GM21515 (cell line): Measurements from ENCODE around the gene EIF5B.
"Not testable (repeated sequence)": the region's sequence is repeated elsewhere in the genome, so short reads cannot be mapped to it uniquely, and the experiment has no call there.

ENCODE experiments used
- ATAC-seq: cut with Tn5 transposase; IDR thresholded peaks from one replicate; pipeline ENCODE4 v1.9.1; 2021; ENCODE audit not compliant: unreplicated experiment

The EIF5B gene

GRCh38 chr2:99337113-99338028 lies at the start of gene EIF5B:
Gene EIF5B (plus strand): TSS chr2:99337389. CDS start chr2:99337555, 166 bp downstream.
- ATAC-seq: peak; percentile 61

GRCh38 chr2:99297994-99298393 lies 39.2 kb upstream of the EIF5B start:
- ATAC-seq: no peak

- no peak for ATAC-seq
Measured at GRCh38 chr2:99299580-99299979, 37.6 kb upstream of the EIF5B start.

- ATAC-seq: not testable (repeated sequence)
Measured at GRCh38 chr2:99301097-99301496, 36.1 kb upstream of the EIF5B start, which contains the start of gene LYG1. Gene LYG1 (minus strand): TSS chr2:99301197. CDS start chr2:99295670, 5,527 bp downstream.

- no peak for ATAC-seq
Measured at GRCh38 chr2:99317161-99317872, 19.9 kb upstream of the EIF5B start.

GRCh38 chr2:99317873-99318200 lies 19.4 kb upstream of the EIF5B start:
- ATAC-seq: not testable (repeated sequence)

- no peak for ATAC-seq
Measured at GRCh38 chr2:99325384-99325783, 11.8 kb upstream of the EIF5B start.

- peak; percentile 62 for ATAC-seq
Measured at GRCh38 chr2:99335911-99336803, 1.0 kb upstream of the EIF5B start, which contains the start of gene TXNDC9. Gene TXNDC9 (minus strand): TSS chr2:99336333. CDS start chr2:99333210, 3,123 bp downstream.

GRCh38 chr2:99336804-99337112 lies 431 bp upstream of the EIF5B start:
- ATAC-seq: peak; percentile 9

GRCh38 chr2:99338029-99338585 lies 918 bp downstream of the EIF5B start:
- no peak for ATAC-seq

- ATAC-seq: no peak
Measured at GRCh38 chr2:99340669-99341236, 3.6 kb downstream of the EIF5B start.

GRCh38 chr2:99342536-99342935 lies 5.3 kb downstream of the EIF5B start:
- no peak for ATAC-seq

- ATAC-seq: not testable (repeated sequence)
Measured at GRCh38 chr2:99345446-99345845, 8.3 kb downstream of the EIF5B start.

GRCh38 chr2:99346218-99346617 lies 9.0 kb downstream of the EIF5B start:
- no peak for ATAC-seq

GRCh38 chr2:99348173-99348572 lies 11.0 kb downstream of the EIF5B start:
- no peak for ATAC-seq

GRCh38 chr2:99350194-99350593 lies 13.0 kb downstream of the EIF5B start:
- ATAC-seq: no peak

GRCh38 chr2:99354070-99354469 lies 16.9 kb downstream of the EIF5B start:
- ATAC-seq: no peak

GRCh38 chr2:99354825-99355224 lies 17.6 kb downstream of the EIF5B start:
- not testable (repeated sequence) for ATAC-seq

- ATAC-seq: no peak
Measured at GRCh38 chr2:99356853-99357252, 19.7 kb downstream of the EIF5B start.

GRCh38 chr2:99365661-99366060 lies 28.5 kb downstream of the EIF5B start:
- ATAC-seq: no peak
